Measurements from ENCODE around the gene PRRT4.

PRRT4 gene

GRCh38 chr7:128323459-128324367 is 37.8 kb downstream of the PRRT4 start:
- H3K36me3 ChIP-seq (ENCODE audit: control insufficient read depth in 1 of 2, insufficient read depth in 2 of 2, low read length in 2 of 2) = peaks cover 29 to 85% of the 10 kb centered on the region in 2 donors
- no peak overlapping the region for H3K27ac ChIP-seq (ENCODE audit: low read depth, low read length)
- H3K4me3 ChIP-seq (ENCODE audit: low read depth in 1 of 2, low read length in 2 of 2) = no peak overlapping the region
- no peaks in the 10 kb centered on the region for H3K4me1 ChIP-seq (ENCODE audit: control insufficient read depth in 1 of 2, insufficient read depth in 2 of 2, low read length in 2 of 2)
- no peaks in the 10 kb centered on the region for H3K27me3 ChIP-seq (ENCODE audit: control insufficient read depth in 1 of 2, insufficient read depth in 2 of 2, low read length in 2 of 2)
- H3K9ac ChIP-seq (ENCODE audit: low read depth in 1 of 2, low read length in 2 of 2) = no peak overlapping the region
- no peaks in the 10 kb centered on the region for H3K9me3 ChIP-seq (ENCODE audit: control insufficient read depth in 1 of 2, low read length in 2 of 2)

GRCh38 chr7:128323040-128323439 is 38.5 kb downstream of the PRRT4 start:
- H3K36me3 ChIP-seq (ENCODE audit: control insufficient read depth in 1 of 2, insufficient read depth in 2 of 2, low read length in 2 of 2) = peaks cover 30 to 79% of the 10 kb centered on the region in 2 donors
- H3K27me3 ChIP-seq (ENCODE audit: control insufficient read depth in 1 of 2, insufficient read depth in 2 of 2, low read length in 2 of 2) = no peaks in the 10 kb centered on the region
- H3K9ac ChIP-seq (ENCODE audit: low read depth in 1 of 2, low read length in 2 of 2) = no peak overlapping the region
- no peak overlapping the region for H3K4me3 ChIP-seq (ENCODE audit: low read depth in 1 of 2, low read length in 2 of 2)
- no peaks in the 10 kb centered on the region for H3K4me1 ChIP-seq (ENCODE audit: control insufficient read depth in 1 of 2, insufficient read depth in 2 of 2, low read length in 2 of 2)
- H3K27ac ChIP-seq (ENCODE audit: low read depth, low read length) = no peak overlapping the region
- no peaks in the 10 kb centered on the region for H3K9me3 ChIP-seq (ENCODE audit: control insufficient read depth in 1 of 2, low read length in 2 of 2)

- Histone ChIP-seq H3K27ac (ENCODE audit: low read depth, low read length) (no peak overlapping the region), H3K36me3 (ENCODE audit: control insufficient read depth in 1 of 2, insufficient read depth in 2 of 2, low read length in 2 of 2) (peaks cover 39 to 83% of the 10 kb centered on the region in 2 donors), H3K9me3 (ENCODE audit: control insufficient read depth in 1 of 2, low read length in 2 of 2) (no peaks in the 10 kb centered on the region), H3K4me1 (ENCODE audit: control insufficient read depth in 1 of 2, insufficient read depth in 2 of 2, low read length in 2 of 2) (no peaks in the 10 kb centered on the region), H3K27me3 (ENCODE audit: control insufficient read depth in 1 of 2, insufficient read depth in 2 of 2, low read length in 2 of 2) (no peaks in the 10 kb centered on the region), H3K9ac (ENCODE audit: low read depth in 1 of 2, low read length in 2 of 2) (no peak overlapping the region), H3K4me3 (ENCODE audit: low read depth in 1 of 2, low read length in 2 of 2) (no peak overlapping the region)
Measured at GRCh38 chr7:128322040-128322643, 39.3 kb downstream of the PRRT4 start.

GRCh38 chr7:128321044-128321422 is 40.5 kb downstream of the PRRT4 start:
- Histone ChIP-seq H3K4me3 (ENCODE audit: low read depth in 1 of 2, low read length in 2 of 2) (no peak overlapping the region), H3K36me3 (ENCODE audit: control insufficient read depth in 1 of 2, insufficient read depth in 2 of 2, low read length in 2 of 2) (peaks cover 46 to 81% of the 10 kb centered on the region in 2 donors), H3K4me1 (ENCODE audit: control insufficient read depth in 1 of 2, insufficient read depth in 2 of 2, low read length in 2 of 2) (no peaks in the 10 kb centered on the region), H3K9ac (ENCODE audit: low read depth in 1 of 2, low read length in 2 of 2) (no peak overlapping the region), H3K27me3 (ENCODE audit: control insufficient read depth in 1 of 2, insufficient read depth in 2 of 2, low read length in 2 of 2) (no peaks in the 10 kb centered on the region), H3K9me3 (ENCODE audit: control insufficient read depth in 1 of 2, low read length in 2 of 2) (no peaks in the 10 kb centered on the region), H3K27ac (ENCODE audit: low read depth, low read length) (no peak overlapping the region)

- Histone ChIP-seq H3K27ac (ENCODE audit: low read depth, low read length) (no peak overlapping the region), H3K36me3 (ENCODE audit: control insufficient read depth in 1 of 2, insufficient read depth in 2 of 2, low read length in 2 of 2) (peaks cover 56 to 77% of the 10 kb centered on the region in 2 donors), H3K9me3 (ENCODE audit: control insufficient read depth in 1 of 2, low read length in 2 of 2) (no peaks in the 10 kb centered on the region), H3K27me3 (ENCODE audit: control insufficient read depth in 1 of 2, insufficient read depth in 2 of 2, low read length in 2 of 2) (no peaks in the 10 kb centered on the region), H3K4me3 (ENCODE audit: low read depth in 1 of 2, low read length in 2 of 2) (no peak overlapping the region), H3K4me1 (ENCODE audit: control insufficient read depth in 1 of 2, insufficient read depth in 2 of 2, low read length in 2 of 2) (no peaks in the 10 kb centered on the region), H3K9ac (ENCODE audit: low read depth in 1 of 2, low read length in 2 of 2) (no peak overlapping the region)
Measured at GRCh38 chr7:128318691-128319090, 42.8 kb downstream of the PRRT4 start.

- Histone ChIP-seq H3K4me1 (ENCODE audit: control insufficient read depth in 1 of 2, insufficient read depth in 2 of 2, low read length in 2 of 2) (no peaks in the 10 kb centered on the region), H3K9me3 (ENCODE audit: control insufficient read depth in 1 of 2, low read length in 2 of 2) (no peaks in the 10 kb centered on the region), H3K27ac (ENCODE audit: low read depth, low read length) (no peak overlapping the region), H3K9ac (ENCODE audit: low read depth in 1 of 2, low read length in 2 of 2) (no peak overlapping the region), H3K36me3 (ENCODE audit: control insufficient read depth in 1 of 2, insufficient read depth in 2 of 2, low read length in 2 of 2) (peaks cover 33 to 88% of the 10 kb centered on the region in 2 donors), H3K27me3 (ENCODE audit: control insufficient read depth in 1 of 2, insufficient read depth in 2 of 2, low read length in 2 of 2) (no peaks in the 10 kb centered on the region), H3K4me3 (ENCODE audit: low read depth in 1 of 2, low read length in 2 of 2) (no peak overlapping the region)
Measured at GRCh38 chr7:128311013-128311412, 50.5 kb downstream of the PRRT4 start.

- Histone ChIP-seq H3K27me3 (ENCODE audit: control insufficient read depth in 1 of 2, insufficient read depth in 2 of 2, low read length in 2 of 2) (no peaks in the 10 kb centered on the region), H3K4me3 (ENCODE audit: low read depth in 1 of 2, low read length in 2 of 2) (no peak overlapping the region), H3K27ac (ENCODE audit: low read depth, low read length) (no peak overlapping the region), H3K4me1 (ENCODE audit: control insufficient read depth in 1 of 2, insufficient read depth in 2 of 2, low read length in 2 of 2) (no peaks in the 10 kb centered on the region), H3K36me3 (ENCODE audit: control insufficient read depth in 1 of 2, insufficient read depth in 2 of 2, low read length in 2 of 2) (peaks cover 32 to 89% of the 10 kb centered on the region in 2 donors), H3K9me3 (ENCODE audit: control insufficient read depth in 1 of 2, low read length in 2 of 2) (no peaks in the 10 kb centered on the region), H3K9ac (ENCODE audit: low read depth in 1 of 2, low read length in 2 of 2) (no peak overlapping the region)
Measured at GRCh38 chr7:128310499-128310898, 51.0 kb downstream of the PRRT4 start.

- peaks cover 27 to 90% of the 10 kb centered on the region in 2 donors for H3K36me3 ChIP-seq (ENCODE audit: control insufficient read depth in 1 of 2, insufficient read depth in 2 of 2, low read length in 2 of 2)
- H3K27me3 ChIP-seq (ENCODE audit: control insufficient read depth in 1 of 2, insufficient read depth in 2 of 2, low read length in 2 of 2) = no peaks in the 10 kb centered on the region
- H3K4me3 ChIP-seq (ENCODE audit: low read depth in 1 of 2, low read length in 2 of 2) = no peak overlapping the region
- no peaks in the 10 kb centered on the region for H3K4me1 ChIP-seq (ENCODE audit: control insufficient read depth in 1 of 2, insufficient read depth in 2 of 2, low read length in 2 of 2)
- no peak overlapping the region for H3K27ac ChIP-seq (ENCODE audit: low read depth, low read length)
- no peaks in the 10 kb centered on the region for H3K9me3 ChIP-seq (ENCODE audit: control insufficient read depth in 1 of 2, low read length in 2 of 2)
- no peak overlapping the region for H3K9ac ChIP-seq (ENCODE audit: low read depth in 1 of 2, low read length in 2 of 2)
Measured at GRCh38 chr7:128309976-128310375, 51.5 kb downstream of the PRRT4 start.

- H3K27me3 ChIP-seq (ENCODE audit: control insufficient read depth in 1 of 2, insufficient read depth in 2 of 2, low read length in 2 of 2) = no peaks in the 10 kb centered on the region
- no peak overlapping the region for H3K27ac ChIP-seq (ENCODE audit: low read depth, low read length)
- H3K9me3 ChIP-seq (ENCODE audit: control insufficient read depth in 1 of 2, low read length in 2 of 2) = no peaks in the 10 kb centered on the region
- H3K4me3 ChIP-seq (ENCODE audit: low read depth in 1 of 2, low read length in 2 of 2) = no peak overlapping the region
- no peaks in the 10 kb centered on the region for H3K4me1 ChIP-seq (ENCODE audit: control insufficient read depth in 1 of 2, insufficient read depth in 2 of 2, low read length in 2 of 2)
- peaks cover 25 to 86% of the 10 kb centered on the region in 2 donors for H3K36me3 ChIP-seq (ENCODE audit: control insufficient read depth in 1 of 2, insufficient read depth in 2 of 2, low read length in 2 of 2)
- no peak overlapping the region for H3K9ac ChIP-seq (ENCODE audit: low read depth in 1 of 2, low read length in 2 of 2)
Measured at GRCh38 chr7:128309124-128309523, 52.4 kb downstream of the PRRT4 start.

- Histone ChIP-seq H3K36me3 (ENCODE audit: control insufficient read depth in 1 of 2, insufficient read depth in 2 of 2, low read length in 2 of 2) (peaks cover 25 to 75% of the 10 kb centered on the region in 2 donors), H3K9me3 (ENCODE audit: control insufficient read depth in 1 of 2, low read length in 2 of 2) (no peaks in the 10 kb centered on the region), H3K27me3 (ENCODE audit: control insufficient read depth in 1 of 2, insufficient read depth in 2 of 2, low read length in 2 of 2) (no peaks in the 10 kb centered on the region), H3K27ac (ENCODE audit: low read depth, low read length) (no peak overlapping the region), H3K4me3 (ENCODE audit: low read depth in 1 of 2, low read length in 2 of 2) (no peak overlapping the region), H3K4me1 (ENCODE audit: control insufficient read depth in 1 of 2, insufficient read depth in 2 of 2, low read length in 2 of 2) (no peaks in the 10 kb centered on the region), H3K9ac (ENCODE audit: low read depth in 1 of 2, low read length in 2 of 2) (no peak overlapping the region)
Measured at GRCh38 chr7:128307061-128307460, 54.4 kb downstream of the PRRT4 start.

All from duodenal mucosa (tissue), 2 donors.